HG03060 (cell line): ENCODE data around the gene GALNT9.

Experiments
- ATAC-seq: cut with Tn5 transposase; IDR thresholded peaks from one replicate; pipeline ENCODE4 v1.9.1; 2021; ENCODE audit warnings: low read depth, moderate number of reproducible peaks; ENCODE audit not compliant: unreplicated experiment

The GALNT9 gene

DNA sequence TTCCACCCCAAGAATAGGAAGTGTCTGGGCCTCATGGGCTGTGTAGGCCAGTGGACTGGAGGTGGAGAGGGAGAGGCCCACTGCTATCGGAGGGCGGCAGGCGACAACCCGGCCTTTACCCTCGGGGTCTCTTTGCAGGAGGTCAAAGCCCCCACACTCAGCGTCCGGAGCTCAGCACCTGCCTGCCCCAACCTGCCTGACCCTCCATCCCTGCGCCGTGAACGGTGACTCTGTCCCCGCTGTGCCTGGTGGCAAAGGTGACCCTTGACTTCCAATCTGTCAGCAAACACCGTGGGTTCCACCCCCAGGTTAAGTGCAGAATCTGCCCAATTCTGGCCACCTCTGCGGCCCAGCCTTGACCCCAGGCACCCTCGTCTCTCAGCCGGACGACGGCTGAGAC, 15.7 kb upstream of the GALNT9 start:
- no peak for ATAC-seq

DNA sequence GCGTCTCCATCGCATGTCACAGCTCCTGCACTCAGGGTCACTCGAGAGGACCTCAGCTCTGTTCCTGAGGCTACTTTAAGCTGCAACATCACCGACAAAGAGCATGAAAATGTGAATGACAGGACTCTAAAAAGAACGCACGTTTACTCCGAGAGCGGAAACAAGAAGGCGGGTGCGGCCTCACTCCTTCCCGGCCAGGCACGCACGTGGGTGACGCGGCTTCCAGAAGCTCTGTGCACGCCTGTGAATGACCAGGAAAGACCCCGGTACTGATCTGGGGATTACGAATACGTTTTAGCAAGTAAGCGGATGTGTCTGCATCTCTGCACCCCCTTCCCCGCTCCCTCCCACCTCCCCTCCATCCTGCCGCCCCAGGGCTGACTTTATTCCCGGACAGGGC, 15.2 kb upstream of the GALNT9 start:
- ATAC-seq, result no peak

DNA sequence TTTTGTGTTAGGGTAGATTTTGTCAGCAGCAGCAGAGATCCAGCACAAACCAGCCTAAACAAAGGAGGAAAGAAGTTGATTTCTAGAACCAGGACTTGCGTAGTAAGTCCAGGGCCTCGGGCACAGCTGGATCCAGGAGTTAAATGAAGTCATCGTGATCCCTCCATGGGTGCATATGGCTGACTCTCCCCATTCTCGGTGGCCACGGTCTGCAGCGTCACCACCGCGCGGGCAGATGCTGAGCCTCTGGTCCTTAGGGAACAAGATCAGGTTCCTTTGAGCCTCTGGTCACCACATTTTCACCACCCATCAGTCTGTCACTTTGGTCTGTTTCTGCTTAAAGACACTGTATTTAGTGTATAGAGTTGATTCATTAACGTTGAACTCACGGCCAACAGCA, 14.8 kb upstream of the GALNT9 start:
- no peak for ATAC-seq

DNA sequence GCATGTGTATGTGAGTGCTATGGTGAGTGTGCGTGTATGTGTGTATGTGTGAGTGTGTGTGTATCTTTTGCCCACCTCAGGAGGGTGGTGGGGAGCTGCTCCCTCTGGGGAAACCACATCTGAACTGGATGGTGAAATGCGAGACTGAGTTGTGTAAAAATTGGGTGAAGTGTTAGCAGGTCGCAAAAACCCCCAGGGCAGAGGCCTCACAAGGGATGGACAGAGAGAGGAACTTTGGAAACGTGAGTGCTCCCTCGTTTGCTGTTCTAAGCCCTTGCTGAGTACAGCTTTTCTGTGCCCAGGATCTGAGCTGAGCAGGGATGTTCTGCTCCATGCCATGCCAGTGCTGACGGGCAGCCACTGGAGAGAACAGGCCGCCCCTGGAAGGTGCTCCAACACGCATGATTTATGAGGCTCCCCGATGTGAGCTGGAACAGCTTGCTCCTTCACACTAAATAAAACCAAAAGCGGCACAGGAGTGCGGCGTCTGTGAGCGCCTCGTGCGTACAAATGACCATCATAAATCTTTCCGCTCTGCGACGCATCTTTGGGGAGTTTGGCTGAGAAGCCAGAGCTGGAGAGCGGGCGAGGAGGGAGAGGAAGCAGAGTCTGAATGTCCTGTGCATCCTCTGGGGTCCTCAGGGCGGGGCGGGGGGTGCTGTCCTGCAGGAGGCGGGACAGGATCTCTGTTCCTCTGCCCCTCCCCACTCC, 14.1 kb upstream of the GALNT9 start:
- no peak for ATAC-seq

DNA sequence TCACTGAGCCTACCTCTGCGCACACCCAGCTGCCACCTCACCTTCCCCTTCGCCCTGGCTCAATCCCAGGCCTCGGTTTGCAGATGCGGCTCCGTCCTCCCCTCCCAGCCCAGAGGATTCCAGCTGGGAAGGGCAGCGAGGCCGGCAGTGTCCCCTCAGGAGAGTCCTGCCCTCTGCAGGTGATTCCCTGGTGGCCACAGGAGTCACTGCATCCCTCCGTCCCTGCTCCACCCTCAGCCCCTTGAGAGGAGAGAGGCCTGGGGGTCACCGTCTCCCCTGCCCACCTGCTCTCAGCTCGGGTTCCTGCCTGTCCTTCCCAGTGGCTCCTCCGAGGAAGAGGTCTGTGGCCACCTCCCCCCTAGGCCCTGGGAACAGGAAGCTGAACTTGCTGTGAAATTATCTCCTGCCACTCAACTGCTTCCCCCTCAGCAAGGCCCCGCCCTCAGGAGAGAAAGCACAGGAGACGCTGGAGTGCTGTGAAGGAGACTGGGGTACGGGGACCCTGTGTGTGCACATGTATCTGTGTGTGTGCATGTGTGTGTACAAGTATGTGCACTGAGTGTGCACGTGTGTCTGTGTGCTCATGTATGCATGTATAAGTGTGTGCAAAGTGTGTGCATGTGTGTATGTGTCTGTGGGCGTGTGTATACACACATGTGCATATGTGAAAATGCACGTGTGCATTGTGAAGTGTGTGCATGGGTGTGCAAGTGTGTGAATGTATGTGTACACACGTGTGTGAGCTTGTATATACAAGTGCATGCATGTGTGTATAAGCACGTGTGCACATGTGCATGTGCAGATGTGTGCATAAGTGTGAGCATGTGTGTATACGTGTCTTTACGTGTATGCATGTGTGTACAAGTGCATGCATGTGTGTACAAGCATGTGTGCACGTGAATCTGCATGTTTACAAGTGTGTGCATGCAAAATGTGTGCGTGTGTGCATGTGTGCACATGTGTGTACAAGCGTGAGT, 13.2 kb upstream of the GALNT9 start:
- no peak for ATAC-seq

DNA sequence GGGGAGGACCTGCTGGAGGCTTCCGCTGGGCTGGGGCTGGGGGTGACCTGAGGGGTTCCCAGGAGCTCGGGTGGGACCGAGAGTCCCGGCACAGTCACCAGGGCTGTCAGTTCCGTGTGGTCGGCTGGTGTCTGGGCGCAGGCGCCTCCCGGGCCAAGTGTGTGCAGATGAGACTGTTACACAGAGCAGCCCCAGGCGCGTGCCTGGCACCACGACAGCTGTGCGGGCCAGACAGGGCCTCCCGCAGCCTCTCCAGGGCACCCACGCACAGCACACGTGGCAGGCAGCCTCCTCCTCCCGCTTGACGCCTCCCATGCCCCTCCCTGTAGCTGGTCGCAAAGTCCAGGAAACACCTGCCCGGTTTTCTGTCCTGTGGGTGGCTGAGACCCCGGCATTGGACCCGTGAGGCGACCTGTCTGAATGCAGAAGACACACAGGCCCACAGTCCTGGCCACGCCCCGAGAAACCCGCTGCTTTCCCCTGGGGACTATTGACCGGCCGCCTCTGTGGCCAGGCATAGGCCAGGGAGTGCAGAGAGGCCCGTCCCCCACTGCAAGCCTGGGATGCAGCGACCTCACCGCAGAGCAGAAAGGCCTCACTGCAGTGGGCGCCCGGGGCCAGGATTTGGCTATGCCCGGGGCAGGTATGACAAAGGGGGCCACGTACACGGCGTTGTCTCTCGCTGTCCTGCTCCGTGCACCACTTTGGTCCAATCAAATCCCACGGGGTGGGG, 12.1 kb upstream of the GALNT9 start:
- no peak for ATAC-seq

DNA sequence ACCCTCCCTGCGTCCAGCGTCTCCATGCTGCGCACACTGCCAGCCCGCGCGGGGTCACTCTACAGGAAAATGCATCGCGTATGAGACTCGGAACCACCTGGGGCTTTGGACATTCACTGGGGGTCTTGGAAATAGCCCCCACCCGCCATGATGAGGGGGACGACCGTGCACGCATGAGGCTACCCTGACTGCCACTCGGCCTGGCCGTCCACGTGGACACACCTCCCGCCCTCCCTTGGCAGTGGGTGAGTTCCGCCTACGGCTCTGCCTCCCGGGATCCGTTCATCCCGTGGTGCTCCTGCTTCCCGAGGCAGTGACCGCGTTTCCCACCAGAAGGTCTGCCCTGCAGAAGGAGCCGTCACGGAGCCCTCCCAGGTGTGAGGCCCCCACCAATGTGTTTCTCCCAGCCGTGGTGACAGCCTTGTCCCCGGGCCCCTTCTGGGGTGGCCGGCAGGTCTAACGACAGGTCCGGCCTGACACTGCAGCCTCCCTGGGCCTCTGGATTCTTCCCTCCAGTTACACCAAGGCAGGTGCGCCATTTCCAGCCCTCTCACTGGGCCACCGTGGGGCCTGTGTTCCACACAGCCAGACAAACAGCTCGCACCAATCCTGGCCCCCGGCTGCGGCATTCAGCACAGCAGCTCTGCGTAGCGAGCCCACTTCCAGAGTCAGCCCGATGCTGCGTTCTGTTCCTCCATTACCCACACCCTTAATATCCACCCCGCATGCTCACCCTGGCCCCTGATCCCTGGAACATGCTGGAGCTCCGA, 11.1 kb upstream of the GALNT9 start:
- ATAC-seq, result no peak

DNA sequence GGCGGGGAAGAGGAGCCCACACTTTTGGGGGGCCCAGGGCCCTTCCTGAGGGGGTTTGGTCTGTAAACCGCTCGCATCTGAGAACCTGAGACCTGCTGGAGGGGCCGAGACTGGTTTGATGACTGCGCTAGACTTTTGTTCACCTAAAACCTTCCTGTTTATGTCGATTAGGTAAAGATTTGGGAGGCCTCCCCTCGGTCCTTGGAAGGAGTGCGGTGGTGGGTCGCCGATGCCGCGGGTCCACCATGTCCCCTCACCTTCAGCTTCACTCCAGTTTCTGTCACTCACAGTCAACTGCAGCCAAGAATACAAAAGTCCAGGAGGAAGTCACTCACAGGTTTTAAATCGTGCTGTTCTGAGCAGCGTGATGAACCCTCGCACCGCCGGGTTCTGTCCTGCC, 10.5 kb upstream of the GALNT9 start:
- no peak for ATAC-seq

DNA sequence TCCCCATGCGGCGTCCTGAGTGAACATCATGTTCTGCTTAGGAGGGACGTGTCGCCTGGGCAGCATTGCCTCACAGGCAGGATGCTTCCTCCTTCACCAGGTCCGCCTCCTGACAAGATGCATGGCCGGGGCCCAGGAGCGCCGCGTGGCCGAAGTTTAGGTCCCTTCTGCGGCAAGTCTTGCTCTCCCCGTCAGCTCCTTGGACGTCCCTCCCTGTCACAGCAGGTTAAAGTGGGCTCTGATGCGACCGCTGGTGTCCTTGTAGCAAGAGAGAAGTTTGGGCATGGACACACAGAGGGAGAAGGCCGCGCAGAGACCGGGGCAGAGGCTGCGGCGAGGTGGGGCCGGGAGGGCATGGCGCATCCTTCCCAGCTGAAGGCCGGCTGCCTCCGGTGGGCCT, 9.4 kb upstream of the GALNT9 start:
- ATAC-seq, result no peak

DNA sequence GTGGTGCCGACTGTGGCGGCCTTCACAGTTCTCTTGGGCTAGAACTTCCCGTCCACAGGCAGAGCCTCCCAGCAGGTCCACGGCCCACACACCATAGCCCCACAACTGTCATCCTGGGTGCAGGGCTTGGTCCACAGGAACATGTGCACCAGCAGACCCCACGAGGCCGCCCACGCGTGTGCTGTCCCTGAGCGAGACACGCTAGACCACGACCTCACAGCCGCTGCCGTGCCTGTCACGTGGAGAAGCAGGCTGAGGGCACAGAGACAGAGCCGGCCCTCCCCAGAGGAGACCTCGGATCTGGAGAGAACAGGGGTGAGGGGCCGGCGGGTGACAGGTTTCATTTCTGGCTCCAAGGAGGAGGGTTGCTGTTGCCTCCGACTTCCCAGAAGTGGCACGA, 8.9 kb upstream of the GALNT9 start:
- no peak for ATAC-seq

DNA sequence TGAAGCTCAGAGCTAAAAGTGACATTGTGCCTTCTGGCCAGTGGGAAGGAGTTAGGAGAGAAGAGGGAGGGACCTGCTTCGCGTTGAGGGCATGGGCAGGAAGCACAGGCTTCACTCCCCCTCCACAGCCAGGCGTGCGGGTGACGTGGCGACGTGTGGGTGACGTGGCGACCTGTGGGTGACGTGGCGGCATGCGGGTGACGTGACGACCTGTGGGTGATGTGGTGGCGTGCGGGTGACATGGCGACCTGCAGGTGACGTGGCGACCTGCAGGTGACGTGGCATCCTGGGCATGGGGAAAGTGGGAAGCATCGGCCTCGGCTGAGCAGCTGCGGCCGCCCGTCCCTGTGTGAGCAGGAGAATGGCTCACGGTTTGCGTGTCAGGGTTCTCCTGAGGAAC, 8.2 kb upstream of the GALNT9 start:
- no peak for ATAC-seq

DNA sequence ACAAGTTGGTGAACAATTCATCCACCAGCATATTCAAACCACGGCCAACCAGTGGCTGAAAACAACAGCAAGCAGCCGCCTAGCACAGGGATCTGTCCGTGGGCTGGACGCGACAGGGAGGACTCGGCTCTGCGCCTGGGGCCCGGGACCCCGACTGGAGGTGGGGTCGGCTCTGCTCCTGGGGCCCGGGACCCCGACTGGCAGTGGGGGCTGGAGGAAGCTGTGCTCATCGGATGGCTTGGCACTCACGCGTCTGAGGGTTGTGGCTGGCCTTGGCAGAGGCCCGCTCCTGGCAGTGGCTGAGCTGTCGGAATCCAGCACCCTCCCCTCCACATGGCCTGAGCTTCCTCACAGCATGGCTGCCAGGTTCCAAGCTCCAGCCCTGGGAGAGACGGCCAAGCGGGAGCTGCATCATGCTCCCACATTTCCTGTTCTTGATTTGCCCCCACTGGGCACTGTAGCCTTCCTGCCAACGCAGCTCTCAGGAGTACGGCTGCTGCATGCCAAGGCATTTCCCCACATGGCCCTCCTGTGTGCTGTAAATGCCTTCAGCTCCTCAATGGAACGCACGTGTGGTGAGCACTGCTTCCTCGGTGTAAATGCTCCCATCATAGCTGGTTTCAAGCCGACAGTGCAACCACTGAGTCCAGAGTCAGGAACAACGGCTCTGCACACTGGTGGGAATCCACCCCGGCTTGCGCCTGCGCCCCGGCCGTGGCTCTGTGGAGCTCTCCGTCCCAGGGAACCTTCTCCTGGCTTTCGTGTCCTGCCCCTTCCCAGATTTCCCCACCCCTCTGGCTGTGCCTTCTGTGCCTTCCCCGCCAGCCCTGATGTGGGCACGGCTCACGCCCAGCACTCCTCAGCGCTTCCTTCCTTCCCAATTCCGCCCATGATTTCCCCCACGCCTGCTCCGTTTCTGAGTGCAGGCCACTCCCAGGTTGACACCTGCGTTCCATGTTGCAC, 7.3 kb upstream of the GALNT9 start:
- no peak for ATAC-seq

DNA sequence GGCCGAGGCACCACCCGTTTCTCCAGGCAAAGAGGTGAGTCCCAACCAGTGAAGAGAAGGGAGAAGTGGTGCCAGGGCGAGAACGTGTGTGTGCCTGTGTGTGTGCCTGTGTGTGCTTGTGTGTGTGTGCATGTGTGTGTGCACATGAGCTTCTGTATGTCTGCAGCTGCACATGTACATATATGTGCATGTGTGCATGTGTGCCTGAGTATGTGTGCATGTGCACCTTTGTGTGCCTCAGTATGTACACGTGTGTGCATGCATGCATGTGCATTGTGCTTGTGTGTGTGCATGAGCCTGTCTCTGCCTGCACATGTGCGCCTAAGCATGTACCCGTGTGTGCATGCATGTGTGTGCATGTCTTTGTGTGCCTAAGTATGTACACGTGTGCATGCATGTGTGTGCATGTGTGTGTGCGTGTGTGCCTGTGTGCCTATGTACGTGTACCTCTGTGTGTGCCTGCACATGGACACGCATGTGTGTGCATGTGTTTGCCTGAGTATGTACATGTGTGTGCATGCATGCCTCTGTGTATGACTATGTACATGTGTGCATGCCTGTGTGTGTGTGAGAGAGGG, 5.9 kb upstream of the GALNT9 start:
- no peak for ATAC-seq

DNA sequence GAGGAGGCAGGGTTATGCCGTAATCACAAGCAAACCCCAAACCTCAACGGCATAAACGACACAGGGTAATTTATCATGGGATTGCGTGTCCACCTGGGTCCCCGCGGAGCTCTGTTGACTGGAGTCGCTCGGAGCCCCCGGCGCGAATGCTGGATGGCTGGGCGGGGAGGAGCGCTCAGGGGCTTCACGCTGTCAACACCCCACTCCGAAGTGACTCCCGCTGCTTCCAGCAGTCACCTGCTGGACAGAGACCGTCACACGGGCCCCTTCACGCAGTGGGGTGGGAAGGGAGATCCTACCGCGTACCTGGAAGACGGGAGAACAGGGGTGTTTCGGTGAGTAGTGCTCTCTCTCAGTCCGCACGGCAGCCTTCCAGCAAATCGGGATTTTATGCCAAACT, 4.4 kb upstream of the GALNT9 start:
- no peak for ATAC-seq

DNA sequence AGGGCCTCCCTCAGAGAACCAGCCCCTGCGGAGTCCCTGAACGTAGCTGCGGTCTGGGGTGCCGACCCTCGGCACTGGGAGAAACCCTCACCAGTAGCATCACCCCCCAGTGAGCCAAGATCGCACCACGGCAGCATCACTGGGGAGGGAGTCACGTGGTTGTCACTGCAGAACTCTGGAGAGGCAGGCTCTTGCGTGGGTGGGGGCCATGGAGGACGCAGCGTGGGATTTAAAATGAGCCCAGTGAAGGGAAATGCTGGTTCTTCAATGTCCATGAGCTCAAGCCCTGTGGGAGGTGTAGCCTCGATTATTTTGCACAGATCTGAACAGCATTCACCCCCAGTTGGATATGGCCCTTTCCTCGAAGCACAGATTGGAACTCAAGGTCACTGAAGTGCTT, 3.9 kb upstream of the GALNT9 start:
- ATAC-seq, result no peak

DNA sequence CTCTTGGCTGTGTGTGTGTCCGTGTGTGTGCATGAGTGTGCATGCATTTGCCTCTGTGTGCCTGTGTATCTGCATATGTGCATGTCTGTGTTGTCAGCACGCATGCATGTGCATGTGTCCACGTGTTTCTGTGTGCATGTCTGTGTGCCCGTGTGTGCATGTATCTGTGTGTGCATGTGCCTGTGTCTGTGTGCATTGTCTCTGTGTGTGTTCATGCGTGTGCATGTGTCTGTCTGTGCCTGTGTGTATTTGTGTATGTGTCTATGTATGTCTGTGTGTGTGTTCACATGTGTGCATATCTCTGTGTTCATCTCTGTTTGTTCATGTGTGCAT, 1.1 kb upstream of the GALNT9 start:
- no peak for ATAC-seq

DNA sequence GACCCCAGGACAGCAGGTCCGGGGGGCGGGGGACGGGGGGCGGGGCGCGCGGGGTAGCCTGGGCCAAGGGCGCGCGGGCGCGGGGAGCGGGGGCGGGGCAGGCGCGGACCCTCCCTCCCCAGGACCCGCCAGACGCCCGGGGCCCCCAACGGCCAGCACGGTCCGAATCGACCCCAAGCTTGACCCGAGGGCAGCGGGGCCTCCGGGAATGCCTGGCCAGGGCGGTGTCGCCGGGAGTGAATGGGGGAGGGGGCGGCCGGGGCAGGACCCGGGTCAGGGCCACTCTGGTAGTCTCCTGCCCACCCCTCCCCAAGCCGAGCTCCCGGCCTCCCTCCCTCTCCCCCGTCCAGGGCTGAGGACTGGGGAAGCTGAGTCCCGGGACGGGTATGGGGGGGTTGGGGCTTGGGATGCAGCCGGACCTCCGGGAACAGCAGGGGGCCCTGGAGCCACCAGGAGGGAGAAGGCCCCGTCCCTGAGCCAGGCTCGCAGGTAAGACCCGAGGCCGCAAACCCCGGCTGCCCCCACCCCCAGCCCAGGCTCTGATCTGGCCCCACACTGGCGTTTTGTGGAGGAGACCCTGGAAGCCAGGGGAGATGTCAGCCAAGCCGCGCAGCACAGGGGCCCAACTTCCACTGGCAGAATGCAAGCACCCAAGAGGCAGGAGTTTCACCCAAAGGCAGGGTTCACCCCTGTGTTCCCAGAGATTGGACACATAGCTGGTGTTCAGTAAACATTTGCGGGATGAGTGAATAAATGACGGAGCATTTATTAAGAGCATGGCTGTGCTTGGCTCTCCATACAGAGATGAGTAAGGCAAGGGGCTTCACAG, 545 bp upstream of the GALNT9 start:
- no peak for ATAC-seq

DNA sequence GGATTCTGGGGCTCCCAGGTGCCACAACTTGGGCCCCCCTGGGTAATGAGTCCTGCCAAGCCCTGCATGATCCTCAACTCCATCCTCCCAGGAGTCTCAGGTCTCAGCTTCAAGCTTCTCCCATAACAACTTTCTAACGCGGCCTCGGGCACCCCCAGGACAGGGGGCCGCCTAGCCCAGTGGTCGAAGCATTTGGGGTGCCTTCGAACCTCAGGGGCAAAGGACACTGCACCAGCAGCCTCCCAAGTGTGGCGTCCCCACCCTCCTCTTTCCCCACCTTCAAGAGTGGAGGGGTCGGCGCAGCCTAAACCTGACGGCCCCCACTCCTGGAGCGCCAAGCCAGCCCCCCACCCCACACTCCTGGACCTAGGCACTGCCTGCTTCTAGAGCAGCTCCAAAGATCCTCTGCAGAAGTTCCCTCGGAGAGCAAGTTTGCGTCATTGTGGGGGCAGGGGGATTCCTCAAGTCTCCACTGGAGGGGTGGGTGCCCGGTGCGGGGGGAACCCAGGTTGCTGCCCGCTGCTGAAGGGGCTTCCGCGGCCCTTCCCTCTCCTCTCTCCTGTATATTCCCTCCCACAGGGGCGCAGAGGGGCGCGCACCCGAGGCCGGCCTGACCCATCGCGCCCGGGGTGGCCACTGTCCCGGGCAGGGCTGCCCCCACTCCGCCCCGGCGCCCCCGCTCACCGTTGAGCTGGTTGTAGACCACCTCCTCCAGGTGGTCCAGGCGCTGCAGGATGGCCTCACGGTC, 933 bp downstream of the GALNT9 start:
- ATAC-seq, result no peak
